NCI-H345 (cell line): ENCODE measurements around the gene BCL11A.

ENCODE experiments used
- DNase-seq: peaks from one replicate; lab custom pipeline; 2025; lab: John Stamatoyannopoulos, UW

The BCL11A gene

DNA sequence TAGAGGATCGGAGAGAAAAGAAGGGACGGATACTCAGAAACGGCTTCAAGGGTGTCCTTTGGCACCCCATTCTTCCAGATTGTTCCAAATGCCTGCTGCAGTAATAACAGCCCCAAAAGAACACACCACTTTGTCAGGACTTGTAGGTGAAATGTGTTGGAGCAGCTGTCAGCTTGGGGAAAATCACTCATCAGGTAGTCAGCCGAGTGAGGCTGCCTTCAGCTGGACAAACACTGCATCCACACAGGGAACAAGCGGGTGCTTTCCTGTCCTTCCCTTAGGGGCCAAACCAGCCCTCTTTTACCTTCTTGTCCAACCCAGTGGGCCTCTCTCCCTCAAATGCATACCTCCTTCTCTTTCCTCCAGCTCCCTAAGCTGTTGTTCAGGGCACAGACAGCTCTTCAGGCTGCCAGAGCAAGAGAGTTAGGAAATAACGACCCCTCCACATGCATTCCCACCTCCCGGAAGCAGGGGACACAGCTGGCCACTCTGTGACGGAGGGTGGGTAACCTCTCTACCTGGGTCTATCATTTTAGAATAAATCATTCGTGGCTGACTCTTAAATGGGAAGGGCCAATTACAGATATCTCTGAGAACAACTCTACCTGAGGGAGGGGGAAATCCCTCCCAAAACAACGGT, 48.1 kb downstream of the BCL11A start:
- no peak for DNase-seq

DNA sequence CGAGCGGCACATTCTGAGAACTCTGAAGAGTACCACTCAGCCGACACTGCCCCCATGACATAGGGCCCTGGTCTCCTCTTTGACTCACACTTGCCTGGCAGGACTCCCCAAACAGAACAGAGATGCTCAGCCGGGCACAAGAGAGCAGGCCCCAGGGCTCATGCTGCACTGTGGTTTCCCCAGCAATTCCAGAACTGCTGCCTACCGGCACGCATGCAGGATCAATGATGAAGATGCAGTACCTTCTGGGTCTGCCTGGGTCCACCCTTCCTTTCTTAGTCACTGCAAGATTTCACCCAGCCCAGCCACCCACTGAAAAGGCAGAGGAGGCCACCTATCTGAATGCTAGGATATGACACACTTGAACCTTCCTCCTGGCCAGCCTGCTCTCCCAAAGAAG, 49.4 kb downstream of the BCL11A start:
- DNase-seq: no peak

GRCh38 chr2:60502144-60502543, 51.3 kb downstream of the BCL11A start:
- no peak for DNase-seq

GRCh38 chr2:60500861-60501260, 52.6 kb downstream of the BCL11A start:
- no peak for DNase-seq

DNA sequence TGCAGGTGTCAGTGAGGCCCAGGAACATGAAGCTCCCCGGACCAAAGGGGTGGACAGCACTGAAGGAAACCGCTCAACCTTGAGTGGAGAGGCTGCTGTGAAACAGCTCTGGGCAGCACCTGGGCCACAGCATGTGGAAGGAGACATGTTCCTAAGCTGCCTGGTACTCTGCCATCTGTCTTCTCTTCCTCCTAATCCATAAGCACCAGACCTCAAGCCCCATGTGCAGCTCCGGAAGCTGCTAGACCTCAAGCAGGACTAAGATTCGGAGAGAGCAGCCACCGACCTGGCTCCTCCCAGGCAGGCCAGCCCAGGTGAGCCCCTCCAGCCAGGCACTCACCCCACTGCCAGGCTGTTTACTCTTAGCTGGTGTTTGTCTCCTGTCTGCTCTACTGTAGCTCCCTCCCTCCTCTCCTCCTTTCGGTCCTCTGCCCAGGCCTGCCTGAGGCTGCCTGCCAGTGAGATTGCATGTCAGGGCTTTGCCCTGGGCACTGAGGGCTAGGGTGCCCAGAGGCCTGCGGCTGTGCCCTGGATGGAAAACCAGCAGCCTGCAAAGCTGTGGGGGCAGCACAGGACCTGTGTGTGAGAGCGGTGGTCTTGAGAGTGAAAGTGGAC, 53.7 kb downstream of the BCL11A start:
- no peak for DNase-seq

- DNase-seq: no peak
These were observed 54.5 kb downstream of the BCL11A start for GRCh38 chr2:60498816-60499429.

DNA sequence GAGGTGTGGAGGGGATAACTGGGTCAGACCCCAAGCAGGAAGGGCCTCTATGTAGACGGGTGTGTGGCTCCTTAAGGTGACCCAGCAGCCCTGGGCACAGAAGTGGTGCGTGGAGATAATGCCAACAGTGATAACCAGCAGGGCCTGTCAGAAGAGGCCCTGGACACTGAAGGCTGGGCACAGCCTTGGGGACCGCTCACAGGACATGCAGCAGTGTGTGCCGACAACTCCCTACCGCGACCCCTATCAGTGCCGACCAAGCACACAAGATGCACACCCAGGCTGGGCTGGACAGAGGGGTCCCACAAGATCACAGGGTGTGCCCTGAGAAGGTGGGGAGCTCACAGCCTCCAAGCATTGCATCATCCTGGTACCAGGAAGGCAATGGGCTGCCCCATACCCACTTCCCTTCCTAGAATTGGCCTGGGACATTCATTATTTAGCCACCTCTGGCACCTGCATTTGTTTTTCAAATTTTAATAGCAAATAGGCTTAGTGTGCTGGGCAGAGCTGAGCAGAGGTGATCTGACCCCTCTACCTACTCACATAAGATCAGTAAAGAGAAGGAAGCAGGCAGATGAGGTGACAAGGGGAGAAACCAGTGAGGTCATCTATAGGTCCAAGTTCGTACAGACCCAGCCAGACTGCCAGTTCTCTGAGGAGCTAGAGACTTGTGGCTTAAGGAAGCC, 55.2 kb downstream of the BCL11A start:
- no peak for DNase-seq

DNA sequence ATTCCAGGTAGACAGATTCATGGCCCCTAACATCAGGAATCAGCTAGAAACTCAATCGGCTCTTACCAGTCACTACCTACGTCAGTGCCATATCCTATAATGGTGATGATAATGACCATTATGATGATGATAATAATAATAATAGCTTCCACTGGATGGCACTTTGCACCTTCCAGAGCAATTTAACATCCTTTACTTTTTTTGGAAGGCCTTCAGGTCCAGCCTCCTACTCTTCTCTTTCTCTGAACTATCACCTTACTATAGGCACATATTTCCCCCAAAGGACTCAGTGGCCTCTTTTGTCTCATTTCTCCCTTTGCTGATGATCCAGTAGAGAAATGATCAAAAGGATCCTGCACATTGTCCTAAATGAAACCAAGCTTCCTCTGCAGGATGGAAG, 56.0 kb downstream of the BCL11A start:
- DNase-seq: no peak

GRCh38 chr2:60496956-60497355, 56.5 kb downstream of the BCL11A start:
- no peak for DNase-seq

DNA sequence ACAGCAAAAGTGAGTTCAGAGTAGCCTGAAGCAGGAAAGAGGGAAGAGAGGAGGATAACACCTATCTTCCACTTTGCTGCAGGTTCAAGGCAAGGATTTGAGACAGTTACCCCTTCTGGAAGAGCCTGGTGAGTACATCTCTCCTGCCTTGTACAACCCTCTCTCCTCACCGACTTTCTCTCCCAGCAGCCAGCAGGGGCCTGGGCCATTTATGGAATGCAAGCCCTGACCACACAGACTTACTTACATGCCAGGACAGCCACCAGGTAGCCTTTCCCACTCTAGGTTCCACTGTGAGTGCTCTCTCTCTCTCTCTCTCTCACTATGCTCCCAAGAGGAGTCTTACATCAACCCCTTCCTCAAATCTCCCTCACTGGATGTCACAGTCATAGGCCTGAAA, 57.0 kb downstream of the BCL11A start:
- no peak for DNase-seq

- DNase-seq: no peak
These were observed 58.3 kb downstream of the BCL11A start for GRCh38 chr2:60495041-60495625.

DNA sequence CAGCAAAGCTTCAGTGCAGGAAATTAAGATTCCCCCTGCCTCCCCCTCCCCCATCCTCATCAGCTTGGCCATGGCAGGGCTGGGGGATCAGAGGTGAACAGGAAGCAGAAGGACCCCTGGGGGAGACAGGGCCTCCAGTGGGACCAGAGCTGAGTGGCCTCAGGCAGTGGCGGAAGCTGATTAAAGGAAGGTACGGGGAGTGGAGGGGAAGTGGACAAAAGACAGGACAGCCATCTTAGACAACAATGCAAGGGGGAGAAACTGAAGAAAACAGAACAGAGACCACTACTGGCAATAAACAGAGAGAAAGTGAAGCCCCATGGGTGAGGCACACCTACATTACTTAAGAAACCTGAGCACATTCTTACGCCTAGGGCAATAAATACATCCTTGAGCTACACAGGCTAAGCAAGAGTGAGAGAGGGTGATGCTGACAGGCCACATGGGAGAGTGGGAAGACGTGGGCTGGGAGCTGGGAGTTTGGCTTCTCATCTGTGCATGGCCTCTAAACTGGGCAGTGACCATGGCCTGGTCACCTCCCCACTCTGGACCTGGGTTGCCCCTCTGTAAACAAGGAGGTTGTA, 59.6 kb downstream of the BCL11A start:
- no peak for DNase-seq

- no peak for DNase-seq
These were observed 60.9 kb downstream of the BCL11A start for GRCh38 chr2:60492548-60492947.

- no peak for DNase-seq
These were observed 62.6 kb downstream of the BCL11A start for GRCh38 chr2:60490848-60491247.

DNA sequence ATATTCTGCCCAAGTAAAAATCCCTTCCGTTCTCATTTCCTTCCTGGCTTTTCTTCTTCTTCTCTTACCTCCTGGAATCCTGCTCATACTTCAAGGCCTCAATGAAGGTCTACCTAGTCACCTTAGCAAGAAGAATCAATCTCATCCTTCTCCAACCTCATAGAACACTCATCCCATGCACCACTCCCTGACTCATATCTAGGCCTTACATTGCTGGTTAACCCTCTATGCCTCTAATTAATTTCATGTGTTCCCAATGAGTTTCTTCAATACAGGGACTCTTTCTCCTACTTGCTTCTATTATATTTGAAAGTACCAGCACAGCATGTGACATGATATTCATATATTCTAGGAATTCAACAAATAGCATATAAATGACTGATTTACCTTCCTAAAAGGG, 63.0 kb downstream of the BCL11A start:
- no peak for DNase-seq

DNA sequence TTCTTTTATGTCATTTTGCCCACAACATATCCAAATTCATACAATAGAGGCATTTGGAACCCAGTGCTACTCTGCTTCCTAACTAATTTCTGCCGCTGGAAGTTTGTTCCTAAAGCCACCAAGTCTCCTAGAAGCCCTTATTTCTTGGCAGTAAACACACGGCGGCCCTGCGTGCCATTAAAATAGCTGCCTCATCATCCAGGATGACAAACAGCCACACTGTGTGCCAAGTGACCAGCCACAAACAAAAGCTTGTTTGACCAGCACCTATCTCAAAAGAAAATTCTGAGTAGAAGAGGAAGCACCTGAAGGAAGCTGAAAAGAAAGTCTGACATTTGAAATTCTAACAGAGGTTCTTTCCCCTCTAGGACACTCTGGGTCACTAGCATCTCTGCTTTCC, 64.2 kb downstream of the BCL11A start:
- DNase-seq: no peak

DNA sequence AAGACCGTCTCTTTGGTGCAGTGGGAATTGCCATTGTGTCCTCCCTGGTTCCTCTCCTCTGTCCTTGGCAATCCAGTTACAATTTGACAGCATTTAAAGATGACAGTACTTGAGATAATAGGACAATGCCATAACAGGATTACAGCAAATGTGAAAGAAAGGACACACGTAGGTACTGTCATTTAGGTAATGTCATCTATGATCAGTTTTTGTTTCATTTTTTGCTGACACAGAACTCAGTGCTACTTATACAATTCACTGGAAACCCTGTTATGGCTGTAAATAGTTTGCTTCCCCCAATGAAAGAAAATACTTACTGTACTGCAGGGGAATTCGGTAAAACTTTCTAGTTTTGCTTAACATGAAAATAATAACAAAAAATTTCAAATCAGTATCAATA, 65.2 kb downstream of the BCL11A start:
- no peak for DNase-seq

- no peak for DNase-seq
These were observed 66.3 kb downstream of the BCL11A start for GRCh38 chr2:60487174-60487573.

GRCh38 chr2:60486551-60486950, 66.9 kb downstream of the BCL11A start:
- no peak for DNase-seq

GRCh38 chr2:60486067-60486466, 67.4 kb downstream of the BCL11A start:
- DNase-seq: no peak

DNA sequence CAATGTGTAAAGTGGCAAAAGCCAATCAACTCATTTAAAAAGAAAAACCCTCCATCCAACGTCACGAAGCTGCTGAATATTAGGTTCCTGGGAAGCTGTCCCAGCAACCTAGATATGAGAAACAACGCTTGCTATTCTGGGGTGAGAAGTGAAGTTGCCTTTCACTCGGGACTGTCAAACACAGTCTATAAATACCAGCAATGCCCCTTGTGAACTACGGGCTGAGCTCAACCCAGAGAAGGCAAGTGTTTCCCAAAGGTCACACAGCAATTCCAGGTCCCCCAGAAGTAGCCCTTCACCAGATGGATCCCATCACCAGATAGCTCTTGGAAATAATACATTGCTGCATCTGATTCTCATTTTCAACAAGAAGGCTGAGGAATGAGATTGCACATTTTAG, 67.9 kb downstream of the BCL11A start:
- no peak for DNase-seq

- no peak for DNase-seq
These were observed 68.4 kb downstream of the BCL11A start for GRCh38 chr2:60485055-60485454.
